Esophagus muscularis mucosa (tissue), 4 donors: ENCODE data around the gene TTLL12.

Source experiments
- EP300 ChIP-seq: sonication (generic); formaldehyde crosslinking; IDR thresholded peaks from one replicate; pipeline ENCODE4 v1.6.1; 2017; ENCODE audit warnings: antibody characterized with exemption
- POLR2A ChIP-seq: fragments of 450-650 bp; IDR thresholded peaks from one replicate; pipeline ENCODE4 v1.6.1; 2017; ENCODE audit warnings: antibody characterized with exemption, moderate library complexity, mild to moderate bottlenecking, low read depth
- POLR2AphosphoS5 ChIP-seq, 2 donors: sonication (generic); formaldehyde crosslinking; IDR thresholded peaks; one replicate each; pipeline ENCODE4 v1.6.1; 2017; ENCODE audit warnings: antibody characterized with exemption in 2 of 2
- TF ChIP-seq, protein P1 (sequence below), 3 experiments: fragments of 200-600 bp in 2 of 3; fragments of 450-650 bp in 1 of 3; sonication (generic) in 2 of 3; IDR thresholded peaks; one replicate each; pipeline ENCODE4 v1.5.1; 2017 to 2019; ENCODE audit warnings: antibody characterized with exemption in 3 of 3, mild to moderate bottlenecking in 2 of 3, moderate library complexity in 1 of 3

- TF ChIP-seq, protein P1, sequence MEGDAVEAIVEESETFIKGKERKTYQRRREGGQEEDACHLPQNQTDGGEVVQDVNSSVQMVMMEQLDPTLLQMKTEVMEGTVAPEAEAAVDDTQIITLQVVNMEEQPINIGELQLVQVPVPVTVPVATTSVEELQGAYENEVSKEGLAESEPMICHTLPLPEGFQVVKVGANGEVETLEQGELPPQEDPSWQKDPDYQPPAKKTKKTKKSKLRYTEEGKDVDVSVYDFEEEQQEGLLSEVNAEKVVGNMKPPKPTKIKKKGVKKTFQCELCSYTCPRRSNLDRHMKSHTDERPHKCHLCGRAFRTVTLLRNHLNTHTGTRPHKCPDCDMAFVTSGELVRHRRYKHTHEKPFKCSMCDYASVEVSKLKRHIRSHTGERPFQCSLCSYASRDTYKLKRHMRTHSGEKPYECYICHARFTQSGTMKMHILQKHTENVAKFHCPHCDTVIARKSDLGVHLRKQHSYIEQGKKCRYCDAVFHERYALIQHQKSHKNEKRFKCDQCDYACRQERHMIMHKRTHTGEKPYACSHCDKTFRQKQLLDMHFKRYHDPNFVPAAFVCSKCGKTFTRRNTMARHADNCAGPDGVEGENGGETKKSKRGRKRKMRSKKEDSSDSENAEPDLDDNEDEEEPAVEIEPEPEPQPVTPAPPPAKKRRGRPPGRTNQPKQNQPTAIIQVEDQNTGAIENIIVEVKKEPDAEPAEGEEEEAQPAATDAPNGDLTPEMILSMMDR (IDR thresholded peaks at IDR 0.05): no peak
- TF ChIP-seq EP300 (no peak), POLR2A (no peak), POLR2AphosphoS5 (IDR thresholded peaks at IDR 0.05) (no peak)
These were observed 39.7 kb upstream of the TTLL12 start for GRCh38 chr22:43226377-43227238.
